Fibroblast of skin of left quadriceps (primary cell): Measurements from ENCODE around the gene CSRP3.
A peak's percentile ranks its signal among the peaks of the same experiment; 100 is the strongest.

Experiments used
- DNase-seq, 2 experiments: peaks; one replicate each; pipeline ENCODE4 v3.0.0-alpha.2; 2013; ENCODE audit warnings: low read depth in 2 of 2

The CSRP3 gene

DNA sequence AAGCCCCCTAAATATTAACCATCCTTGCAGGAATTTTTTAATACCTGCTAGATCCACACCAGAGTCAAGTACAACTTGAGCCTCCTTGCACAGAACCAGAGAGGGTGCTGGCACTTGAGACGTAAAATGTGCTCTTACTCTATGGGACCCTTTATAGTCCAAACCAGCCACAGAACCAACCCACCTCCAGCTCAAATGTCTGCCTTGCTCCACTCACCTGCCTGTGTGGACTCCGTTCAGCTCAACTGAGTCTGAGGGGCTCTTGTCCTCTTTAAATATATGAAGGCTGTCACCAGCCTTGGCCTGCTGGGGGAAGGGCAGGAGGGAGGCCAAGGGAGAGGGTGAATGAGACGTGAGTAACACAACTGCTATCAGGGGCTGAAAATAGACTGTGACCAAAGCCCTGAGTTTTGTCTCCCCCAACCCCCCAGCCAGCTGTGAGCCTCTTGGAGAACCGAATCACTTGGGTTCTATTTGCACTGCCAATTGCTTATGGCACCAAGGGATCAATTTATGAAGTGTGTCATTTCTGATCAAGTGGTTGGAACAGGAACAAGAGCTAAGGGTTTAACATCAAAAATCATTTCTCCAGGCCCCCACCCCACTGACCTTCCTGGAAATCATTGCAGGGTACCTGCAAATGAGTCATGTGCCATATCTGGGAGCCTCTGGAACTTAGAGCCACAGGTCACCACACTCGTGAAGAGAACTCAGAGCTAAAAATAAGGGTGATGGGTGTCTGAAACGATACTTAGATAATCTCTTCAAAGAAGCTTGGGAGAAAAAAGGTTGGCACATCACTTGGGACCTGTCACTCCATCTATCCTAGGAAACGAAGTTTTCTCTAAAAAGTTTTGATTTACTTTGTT is at the start of gene CSRP3:
Gene CSRP3, minus strand, starts transcription at position 247 of the 869 bp plus-strand sequence. CDS start 9,535 bp downstream, outside the sequence.
- no peak for DNase-seq

- no peak for DNase-seq
Observed at GRCh38 chr11:19251577-19251976, 49.8 kb upstream of the CSRP3 start.

GRCh38 chr11:19246816-19247215 is 45.0 kb upstream of the CSRP3 start:
- no peak for DNase-seq

DNA sequence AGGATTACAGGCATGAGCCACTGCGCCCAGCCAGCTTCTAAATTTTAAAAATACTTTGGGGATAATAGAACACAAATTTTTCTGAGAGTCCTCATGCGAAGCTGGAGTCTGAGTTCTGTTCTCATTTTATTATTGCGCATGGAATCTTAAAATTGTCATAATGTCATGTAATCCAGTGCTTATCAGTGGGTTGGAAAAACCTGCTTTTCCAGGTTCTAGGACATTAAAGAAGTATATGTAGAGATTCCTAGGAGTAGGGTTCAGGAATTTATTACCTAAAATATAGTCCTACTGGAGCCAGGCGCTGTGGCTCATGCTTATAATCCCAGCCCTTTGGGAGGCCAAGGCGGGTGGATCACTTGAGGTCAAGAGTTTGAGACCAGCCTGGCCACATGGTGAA is 43.6 kb upstream of the CSRP3 start:
- no peak for DNase-seq

DNA sequence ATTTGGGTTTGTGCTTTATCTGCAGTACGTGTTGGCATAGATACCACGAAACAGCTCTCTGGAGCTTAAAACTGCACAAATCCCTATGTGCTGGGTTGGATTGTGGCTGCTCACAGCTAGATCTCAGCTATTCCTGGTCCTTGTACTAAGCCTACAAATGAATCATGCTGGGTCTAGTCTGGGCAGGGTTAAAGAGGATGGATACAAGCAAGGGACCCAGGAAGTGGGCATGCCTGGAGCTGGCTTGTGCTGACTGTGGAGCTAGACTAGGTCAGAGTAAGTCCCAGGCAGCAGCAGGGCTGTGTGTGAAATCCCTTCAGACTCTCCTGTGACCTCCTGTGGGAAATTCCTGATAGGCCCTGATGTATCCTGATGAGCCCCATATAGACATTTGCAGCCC is 42.8 kb upstream of the CSRP3 start:
- no peak for DNase-seq

DNA sequence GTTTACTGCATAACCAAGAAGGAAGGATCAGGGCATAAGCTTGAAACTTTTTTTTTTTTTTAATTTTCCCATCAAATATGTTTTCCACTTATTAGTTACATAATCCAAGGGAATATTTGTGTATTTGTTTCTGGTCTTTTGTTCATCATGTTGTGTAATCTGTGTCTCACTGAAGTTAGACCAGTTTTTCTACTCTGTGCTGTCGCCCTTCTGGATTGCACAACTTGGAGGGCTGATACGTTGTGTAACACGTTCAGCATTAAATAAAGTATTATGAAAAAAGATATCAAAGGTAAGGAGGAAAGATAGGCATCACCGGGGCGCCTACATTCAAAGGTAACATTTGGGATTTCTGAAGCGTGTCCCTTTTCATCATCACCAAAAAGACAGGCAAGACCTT is 42.3 kb upstream of the CSRP3 start:
- DNase-seq: no peak

DNA sequence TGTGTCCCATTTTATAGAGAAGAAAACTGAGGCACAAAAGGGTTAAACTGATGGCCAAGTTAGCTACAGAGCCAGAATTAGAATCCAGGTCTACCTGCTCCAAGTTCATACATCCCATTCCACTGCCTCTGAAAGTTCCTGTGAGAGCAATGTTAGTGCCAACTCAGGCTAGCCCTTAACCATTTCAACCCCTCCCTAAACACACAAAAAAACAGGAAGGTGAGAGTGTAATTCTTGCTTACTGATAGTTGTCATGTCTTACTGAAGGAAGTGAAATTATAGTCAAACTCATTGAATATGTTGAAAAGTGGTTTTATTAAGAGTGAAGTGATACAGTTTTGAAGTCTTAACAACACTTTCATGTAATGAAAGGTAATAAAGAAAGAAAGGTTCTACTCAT is 41.8 kb upstream of the CSRP3 start:
- DNase-seq: no peak

- no peak for DNase-seq
Observed at GRCh38 chr11:19243143-19243542, 41.4 kb upstream of the CSRP3 start.

DNA sequence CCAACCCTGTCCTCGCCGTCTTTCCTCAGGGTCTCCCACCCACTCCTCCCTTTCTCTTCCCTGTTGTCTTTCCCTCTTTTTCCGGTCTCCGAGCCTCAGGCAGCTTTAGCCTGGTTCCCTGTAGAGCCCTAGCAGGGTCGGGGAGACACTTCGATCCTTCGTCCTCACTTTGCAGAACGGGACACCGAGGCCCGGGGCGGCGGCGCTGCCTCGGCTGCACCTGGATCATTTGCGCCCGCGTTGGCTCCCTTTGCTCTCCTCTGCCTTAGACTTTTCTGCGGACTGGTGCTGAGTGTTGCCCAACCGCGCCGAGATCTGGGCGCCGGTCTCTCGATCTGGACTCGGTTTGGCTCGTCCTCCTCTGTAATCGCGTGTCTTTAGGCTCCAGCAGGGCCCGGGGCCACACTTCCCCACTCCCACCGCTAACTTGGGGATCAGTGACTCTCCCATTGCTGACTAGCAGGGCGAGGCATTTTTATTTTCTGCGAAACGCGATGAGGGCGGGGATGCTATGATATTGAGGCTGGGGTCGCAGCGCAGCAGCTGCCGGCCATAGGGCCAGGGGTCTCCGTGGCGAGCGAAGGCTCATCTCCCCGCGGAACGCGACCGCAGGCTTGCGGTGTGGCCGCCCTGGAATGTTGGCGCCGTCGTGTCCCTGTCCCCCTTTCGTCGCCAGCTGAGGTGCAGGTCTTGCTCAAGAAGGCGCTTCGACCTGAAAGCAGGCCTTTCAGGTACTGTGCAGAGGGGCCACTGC is 40.6 kb upstream of the CSRP3 start:
- no peak for DNase-seq

DNA sequence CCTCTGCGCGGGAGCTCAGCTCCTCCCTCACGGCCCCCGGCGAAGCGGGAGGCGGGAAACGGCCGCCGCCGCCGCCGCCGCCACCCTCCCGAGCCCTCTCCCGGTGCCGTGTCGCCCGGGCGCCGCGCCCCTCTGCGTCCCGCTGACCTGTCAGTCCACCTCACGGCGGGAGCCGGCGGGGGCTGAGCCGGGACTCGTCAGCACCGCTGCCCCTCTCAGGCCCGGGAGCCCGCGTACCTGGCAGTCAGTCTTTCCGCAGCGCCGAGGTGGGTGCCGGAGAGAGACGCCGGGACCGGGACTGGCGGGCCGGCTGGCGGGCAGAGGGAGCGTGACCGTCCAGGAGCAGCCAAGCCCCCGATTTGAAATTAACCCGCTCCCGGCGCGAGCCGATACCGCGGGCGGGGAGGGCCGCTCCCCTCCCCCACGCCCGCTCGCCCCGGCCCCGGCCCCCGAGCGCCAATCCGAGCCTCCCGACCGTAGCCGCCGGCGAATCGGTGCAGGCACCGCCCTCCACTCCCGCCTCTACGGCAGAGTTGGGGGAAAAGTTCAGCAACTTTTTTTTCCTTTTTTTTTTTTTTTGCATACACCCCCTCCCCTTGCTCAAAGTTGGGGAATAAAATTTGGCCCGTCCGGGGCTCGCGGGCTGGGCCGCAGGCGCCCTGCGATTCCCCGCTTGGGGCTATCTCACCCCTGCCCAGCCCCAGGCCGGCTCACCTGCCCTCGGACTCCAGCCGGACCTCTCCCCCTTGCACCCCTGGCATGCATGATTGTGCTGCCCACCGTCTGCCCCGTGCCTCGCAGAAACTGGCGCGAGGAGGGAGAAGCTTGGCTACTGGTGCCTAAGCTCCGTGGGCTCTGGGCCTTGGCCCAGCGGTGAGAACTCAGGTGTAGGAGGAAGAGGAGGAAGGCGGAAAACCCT is 39.7 kb upstream of the CSRP3 start:
- DNase-seq: no peak

- DNase-seq: peak; percentile 82 to 84
Observed at GRCh38 chr11:19240420-19241259, 38.9 kb upstream of the CSRP3 start, which contains the start of gene E2F8. E2F8 (minus strand) TSS chr11:19240945; CDS start chr11:19240121, 824 bp downstream.

DNA sequence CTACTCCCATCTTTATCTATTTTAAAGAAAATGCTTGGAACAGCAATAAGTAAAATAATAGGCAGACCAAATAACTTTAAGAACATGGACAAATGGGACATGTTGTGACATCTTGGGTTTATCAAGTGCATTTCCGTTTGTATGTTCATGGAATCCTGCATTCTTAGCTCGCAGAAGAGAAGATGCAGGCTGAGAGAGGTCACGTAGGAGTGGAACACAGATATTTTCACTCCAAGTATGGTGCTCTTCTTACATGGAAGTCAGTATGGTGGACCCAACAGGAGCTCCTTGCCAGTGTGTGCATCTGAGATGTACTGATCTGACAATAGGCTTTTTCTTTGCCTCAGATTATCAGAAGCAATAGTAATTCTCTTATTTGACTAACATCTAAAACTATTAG is 37.3 kb upstream of the CSRP3 start:
- DNase-seq: no peak

GRCh38 chr11:19237813-19238212 is 36.0 kb upstream of the CSRP3 start:
- no peak for DNase-seq

DNA sequence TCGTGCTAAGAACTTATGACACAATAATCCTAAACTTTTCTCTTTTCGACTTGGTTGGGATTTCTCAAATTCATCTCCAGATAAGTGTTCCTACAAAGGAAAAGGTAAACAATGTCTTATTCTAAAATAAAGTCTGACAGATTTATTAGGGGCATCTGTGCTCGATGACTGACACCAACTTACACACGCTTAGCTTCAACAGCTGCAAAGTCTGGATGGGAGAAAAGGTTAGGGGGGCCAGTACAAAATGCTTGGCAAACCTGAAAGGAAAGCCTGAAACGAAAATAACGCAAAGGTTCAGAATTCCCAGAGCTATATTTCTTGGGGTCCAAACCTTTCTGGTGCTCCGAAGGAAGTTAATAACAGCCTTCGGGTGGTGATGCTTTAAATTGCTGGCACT is 35.6 kb upstream of the CSRP3 start:
- no peak for DNase-seq

- DNase-seq: no peak
Observed at GRCh38 chr11:19234231-19234817, 32.5 kb upstream of the CSRP3 start.

DNA sequence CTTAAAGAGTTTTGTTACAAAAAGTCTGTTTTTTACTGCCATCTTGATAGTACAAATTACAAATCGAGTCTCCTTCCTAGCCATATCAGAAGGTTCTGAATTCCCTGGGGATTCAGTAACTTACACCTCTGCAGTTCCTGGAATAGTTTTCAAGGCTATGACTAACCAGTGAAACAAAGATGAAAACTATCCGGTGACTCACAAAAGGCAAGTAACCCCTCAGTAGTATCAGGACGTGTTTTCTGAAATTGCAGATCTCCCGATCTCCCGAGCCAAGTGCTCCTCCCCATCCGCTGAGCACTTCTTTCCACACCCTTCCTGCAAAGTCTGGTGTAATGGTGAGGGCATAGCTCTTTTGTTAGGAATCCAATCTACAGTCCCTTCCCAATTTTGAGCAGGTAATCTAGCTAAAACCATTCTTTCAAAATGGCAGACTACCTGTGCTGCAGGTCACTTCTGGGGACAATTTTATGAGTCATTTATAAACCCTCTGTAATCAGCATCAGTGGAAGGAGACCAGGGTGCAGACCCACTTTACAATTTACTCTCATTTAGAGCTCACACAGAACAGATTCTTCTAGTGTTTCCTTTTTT is 31.2 kb upstream of the CSRP3 start:
- peak; percentile 50 to 53 for DNase-seq

DNA sequence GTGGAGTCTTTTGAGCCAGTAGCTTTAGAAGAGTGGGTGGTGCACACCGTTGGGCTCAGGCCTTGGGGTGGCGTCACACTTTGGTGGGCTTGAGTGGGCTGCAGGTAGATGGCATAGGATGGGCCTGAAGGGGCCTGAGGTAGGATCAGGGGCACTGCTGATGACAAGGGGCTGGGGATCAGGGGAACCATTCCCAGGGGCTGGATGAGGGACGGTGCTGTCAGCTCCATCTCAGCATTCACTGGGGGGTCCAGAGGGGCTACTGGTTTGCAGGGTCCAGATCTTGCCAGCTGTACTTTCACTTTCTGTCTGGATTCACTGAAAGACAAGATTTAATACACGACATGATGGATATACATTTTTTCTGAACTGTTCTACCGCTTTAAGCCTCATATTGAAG is 27.9 kb upstream of the CSRP3 start:
- no peak for DNase-seq

GRCh38 chr11:19228968-19229367 is 27.2 kb upstream of the CSRP3 start:
- DNase-seq: no peak

GRCh38 chr11:19226378-19227195 is 24.8 kb upstream of the CSRP3 start:
- no peak for DNase-seq
